Measurements from ENCODE around the gene LILRA6.

GRCh38 chr19:54203151-54203611, 39.4 kb downstream of the LILRA6 start:
- TF ChIP-seq SUZ12 (IDR thresholded peaks at IDR 0.05) (no peak), SP1 (IDR thresholded peaks at IDR 0.05) (no peak), L3MBTL2 (conservative IDR thresholded peaks at IDR 0.05) (no peak), BHLHE40 (IDR thresholded peaks at IDR 0.05; ENCODE audit: borderline replicate concordance) (no peak), CTBP1 (IDR thresholded peaks at IDR 0.05; ENCODE audit: borderline replicate concordance) (no peak), HDGF (IDR thresholded peaks at IDR 0.05; ENCODE audit: borderline replicate concordance) (no peak)

Measured in HEK293T (cell line).